Fibroblast of lung (primary cell): ENCODE data around the gene VWC2L. TPM values are rescaled to one million over a fixed set of nuclear protein-coding genes. Genes with fewer than 3 reads are reported as not detected.

Experiments used
- DNase-seq, 2 donors: peaks; one replicate each; pipeline versions ENCODE4 v3.0.0 to v3.0.0-alpha.2; 2010; ENCODE audit warnings: low read depth in 2 of 2
- H2AFZ ChIP-seq: 2 replicates; pipeline ENCODE4 v1.5.1; 2012; ENCODE audit warnings: low read length, control low read depth, inconsistent platforms
- H3K27ac ChIP-seq: 2 replicates; pipeline ENCODE4 v1.5.1; 2011; ENCODE audit warnings: low read length, control low read depth; ENCODE audit not compliant: insufficient read depth
- H3K27me3 ChIP-seq: 2 replicates; pipeline ENCODE4 v1.5.1; 2011; ENCODE audit warnings: mild to moderate bottlenecking, low read length; ENCODE audit not compliant: control insufficient read depth, insufficient read depth
- H3K36me3 ChIP-seq: 2 replicates; pipeline ENCODE4 v1.5.1; 2011; ENCODE audit warnings: low read length; ENCODE audit not compliant: control insufficient read depth, insufficient read depth
- H3K4me1 ChIP-seq: 2 replicates; pipeline ENCODE4 v1.5.1; 2011; ENCODE audit warnings: low read length; ENCODE audit not compliant: control insufficient read depth, insufficient read depth; ENCODE audit errors: extremely low read depth
- H3K4me2 ChIP-seq: 2 replicates; pipeline ENCODE4 v1.5.1; 2011; ENCODE audit warnings: low read length, control low read depth; ENCODE audit not compliant: insufficient read depth; ENCODE audit errors: extremely low read depth
- H3K4me3 ChIP-seq, 4 experiments: fragments of 200-600 bp in 1 of 4; sonication (generic) in 1 of 4; replicated peaks in 1 of 4; 2 replicates each; pipeline ENCODE4 v1.5.1; 2011 to 2016; ENCODE audit warnings: low read length in 4 of 4, low read depth in 3 of 4, mild to moderate bottlenecking in 3 of 4, control low read depth in 2 of 4, inconsistent platforms in 1 of 4, mixed read lengths in 1 of 4; ENCODE audit not compliant: insufficient read depth in 1 of 4; ENCODE audit errors: control extremely low read depth in 1 of 4
- H3K79me2 ChIP-seq: 2 replicates; pipeline ENCODE4 v1.5.1; 2012; ENCODE audit warnings: mild to moderate bottlenecking, low read length, inconsistent platforms; ENCODE audit not compliant: control insufficient read depth, insufficient read depth
- H3K9ac ChIP-seq: 2 replicates; pipeline ENCODE4 v1.5.1; 2011; ENCODE audit warnings: mild to moderate bottlenecking, low read length, control low read depth; ENCODE audit not compliant: insufficient read depth
- H3K9me3 ChIP-seq: 2 replicates; pipeline ENCODE4 v1.5.1; 2012; ENCODE audit warnings: low read depth, low read length; ENCODE audit not compliant: control insufficient read depth, insufficient read depth
- H4K20me1 ChIP-seq: 2 replicates; pipeline ENCODE4 v1.5.1; 2011; ENCODE audit warnings: low read length; ENCODE audit not compliant: control insufficient read depth, insufficient read depth; ENCODE audit errors: extremely low read depth
- EZH2 ChIP-seq: IDR thresholded peaks from 2 replicates; pipeline ENCODE4 v1.5.1; 2012; ENCODE audit warnings: low read length, control low read depth, mild to moderate bottlenecking; ENCODE audit errors: missing control alignments
- polyA plus RNA-seq, 2 donors: library from polyadenylated mRNA; depleted of rRNA in 1 of 2; stranded (reverse) in 1 of 2; unstranded in 1 of 2; fragments of >200 nt; gene quantifications; 2 replicates each; pipeline ENCODE4 v1.2.1, GENCODE V29; 2011 to 2012; ENCODE audit warnings: missing spikeins in 1 of 2
- total RNA-seq: library from RNA; depleted of rRNA; stranded (reverse); fragments of >200 nt; gene quantifications from 2 replicates; pipeline ENCODE4 v1.2.1, GENCODE V29; 2014
- TF ChIP-seq, protein P1 (sequence below), 2 donors: IDR thresholded peaks in 1 of 2; conservative IDR thresholded peaks in 1 of 2; 1 replicate in 1 of 2; 2 replicates in 1 of 2; pipeline ENCODE4 v1.5.1; 2011 to 2012; ENCODE audit warnings: low read length in 2 of 2, control low read depth in 1 of 2, inconsistent platforms in 1 of 2, low read depth in 1 of 2, mild to moderate bottlenecking in 1 of 2

VWC2L gene
- total and polyA plus RNA-seq, 2 donors (not counting 1 experiment from before 2014, with no cell fraction given): not detected

DNA sequence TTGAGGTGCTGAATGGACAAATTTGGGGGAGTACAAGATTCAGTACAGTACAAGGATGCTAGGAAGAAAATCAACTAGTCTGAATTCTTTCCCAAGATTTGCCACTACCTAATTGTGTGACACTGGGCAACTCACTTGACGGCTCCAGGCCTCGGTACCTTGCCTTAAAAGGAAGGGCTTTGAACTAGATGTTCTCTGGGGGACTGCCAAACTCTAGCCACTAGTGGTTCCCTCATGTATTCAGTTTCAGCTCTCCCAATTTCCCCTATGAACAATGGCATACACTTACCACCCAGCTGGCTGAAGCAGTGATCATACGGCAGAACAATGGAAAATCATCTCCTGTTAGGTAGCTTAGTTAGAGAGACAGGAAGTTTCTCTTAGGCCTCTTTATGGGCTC, 73.4 kb downstream of the VWC2L start:
- no peaks in the 10 kb centered on the region for H4K20me1 ChIP-seq
- no peak overlapping the region for H3K4me2 ChIP-seq
- H3K36me3 ChIP-seq: no peaks in the 10 kb centered on the region
- no peak overlapping the region for H3K4me3 ChIP-seq
- no peaks in the 10 kb centered on the region for H3K9me3 ChIP-seq
- H3K27ac ChIP-seq: no peak overlapping the region
- no peaks in the 10 kb centered on the region for H3K4me1 ChIP-seq
- TF ChIP-seq, protein P1, sequence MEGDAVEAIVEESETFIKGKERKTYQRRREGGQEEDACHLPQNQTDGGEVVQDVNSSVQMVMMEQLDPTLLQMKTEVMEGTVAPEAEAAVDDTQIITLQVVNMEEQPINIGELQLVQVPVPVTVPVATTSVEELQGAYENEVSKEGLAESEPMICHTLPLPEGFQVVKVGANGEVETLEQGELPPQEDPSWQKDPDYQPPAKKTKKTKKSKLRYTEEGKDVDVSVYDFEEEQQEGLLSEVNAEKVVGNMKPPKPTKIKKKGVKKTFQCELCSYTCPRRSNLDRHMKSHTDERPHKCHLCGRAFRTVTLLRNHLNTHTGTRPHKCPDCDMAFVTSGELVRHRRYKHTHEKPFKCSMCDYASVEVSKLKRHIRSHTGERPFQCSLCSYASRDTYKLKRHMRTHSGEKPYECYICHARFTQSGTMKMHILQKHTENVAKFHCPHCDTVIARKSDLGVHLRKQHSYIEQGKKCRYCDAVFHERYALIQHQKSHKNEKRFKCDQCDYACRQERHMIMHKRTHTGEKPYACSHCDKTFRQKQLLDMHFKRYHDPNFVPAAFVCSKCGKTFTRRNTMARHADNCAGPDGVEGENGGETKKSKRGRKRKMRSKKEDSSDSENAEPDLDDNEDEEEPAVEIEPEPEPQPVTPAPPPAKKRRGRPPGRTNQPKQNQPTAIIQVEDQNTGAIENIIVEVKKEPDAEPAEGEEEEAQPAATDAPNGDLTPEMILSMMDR (conservative IDR thresholded peaks at IDR 0.05 in 1 of 2, IDR thresholded peaks at IDR 0.05 in 1 of 2; ENCODE audit: low read depth in 1 of 2, low read length in 2 of 2): no peak
- no peaks in the 10 kb centered on the region for H3K27me3 ChIP-seq
- DNase-seq: no peak
- no peak overlapping the region for H3K9ac ChIP-seq
- no peak overlapping the region for H2AFZ ChIP-seq
- H3K79me2 ChIP-seq: no peaks in the 10 kb centered on the region

DNA sequence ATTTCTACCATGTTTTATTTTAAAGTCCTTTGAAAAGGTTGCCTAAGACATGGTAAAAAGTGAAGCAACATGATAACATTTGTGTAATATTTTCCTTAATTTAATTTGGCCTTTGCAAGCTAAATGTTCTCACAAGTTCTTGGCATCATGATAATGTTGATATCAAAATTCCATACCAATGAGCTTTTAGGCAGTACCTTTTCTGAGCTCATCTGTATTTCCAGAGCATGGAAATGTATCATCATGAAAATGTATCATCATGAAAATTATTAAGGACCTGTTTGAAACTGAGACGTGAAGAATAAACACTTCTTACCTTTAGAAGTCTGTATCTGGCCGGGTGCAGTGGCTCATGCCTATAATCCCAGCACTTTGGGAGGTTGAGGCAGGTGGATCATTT, 73.8 kb downstream of the VWC2L start:
- no peaks in the 10 kb centered on the region for H3K79me2 ChIP-seq
- H3K36me3 ChIP-seq: no peaks in the 10 kb centered on the region
- no peaks in the 10 kb centered on the region for H3K9me3 ChIP-seq
- no peak for TF ChIP-seq EZH2
- TF ChIP-seq, protein P1 (conservative IDR thresholded peaks at IDR 0.05 in 1 of 2, IDR thresholded peaks at IDR 0.05 in 1 of 2; ENCODE audit: low read depth in 1 of 2, low read length in 2 of 2): no peak
- H2AFZ ChIP-seq: no peak overlapping the region
- H3K4me3 ChIP-seq: no peak overlapping the region
- no peaks in the 10 kb centered on the region for H3K4me1 ChIP-seq
- no peaks in the 10 kb centered on the region for H4K20me1 ChIP-seq
- no peaks in the 10 kb centered on the region for H3K27me3 ChIP-seq
- H3K4me2 ChIP-seq: no peak overlapping the region
- no peak overlapping the region for H3K27ac ChIP-seq
- no peak for DNase-seq
- H3K9ac ChIP-seq: no peak overlapping the region

DNA sequence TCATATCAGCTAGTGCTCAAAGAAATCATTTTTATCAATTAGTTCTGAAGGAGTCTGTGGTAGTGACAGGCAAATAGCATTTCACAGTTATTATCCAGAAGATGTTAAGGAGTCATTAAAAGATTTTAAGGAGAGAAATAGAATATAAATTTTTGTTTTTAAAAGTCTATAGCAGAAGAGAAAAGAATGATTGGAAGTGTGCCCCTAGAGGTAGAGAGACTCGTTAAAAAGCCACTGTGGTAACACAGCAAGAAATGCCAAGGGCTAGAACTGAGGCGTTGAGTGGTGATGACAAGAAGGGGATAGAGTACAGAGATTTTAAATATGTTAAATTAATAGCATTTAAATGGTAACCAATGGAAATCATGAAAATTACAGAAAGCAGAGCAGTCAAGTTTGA, 78.3 kb downstream of the VWC2L start:
- H3K4me1 ChIP-seq: no peaks in the 10 kb centered on the region
- H4K20me1 ChIP-seq: no peaks in the 10 kb centered on the region
- TF ChIP-seq EZH2: no peak
- TF ChIP-seq, protein P1 (conservative IDR thresholded peaks at IDR 0.05 in 1 of 2, IDR thresholded peaks at IDR 0.05 in 1 of 2; ENCODE audit: low read depth in 1 of 2, low read length in 2 of 2): no peak
- no peaks in the 10 kb centered on the region for H3K9me3 ChIP-seq
- H3K27me3 ChIP-seq: no peaks in the 10 kb centered on the region
- H3K36me3 ChIP-seq: no peaks in the 10 kb centered on the region
- no peak overlapping the region for H3K4me3 ChIP-seq
- H3K79me2 ChIP-seq: no peaks in the 10 kb centered on the region
- H3K9ac ChIP-seq: no peak overlapping the region
- no peak overlapping the region for H3K4me2 ChIP-seq
- no peak overlapping the region for H2AFZ ChIP-seq
- no peak overlapping the region for H3K27ac ChIP-seq
- DNase-seq: no peak
